ENCODE results near the gene FCHSD2.

Gene FCHSD2

DNA sequence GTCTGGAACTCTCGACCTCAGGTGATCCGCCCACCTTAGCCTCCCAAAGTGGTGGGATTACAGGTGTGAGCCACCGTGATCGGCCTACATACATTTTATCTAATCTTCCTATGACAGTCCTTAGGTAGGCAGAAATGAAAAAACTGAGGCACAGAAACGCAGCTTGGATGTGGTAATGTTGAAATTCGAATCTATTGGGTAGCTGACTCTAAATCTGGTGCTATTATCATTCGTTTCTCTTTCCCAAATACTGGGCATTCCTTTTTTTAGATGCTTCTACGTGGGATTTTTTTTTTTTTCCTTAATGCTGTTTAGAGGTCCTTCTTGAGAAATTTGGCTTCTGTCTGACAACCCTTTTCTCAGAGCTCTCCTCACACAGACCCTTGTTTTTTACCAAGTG lies 41.5 kb downstream of the FCHSD2 start:
- no peaks in the 10 kb centered on the region; the same call in 1 of the 2 replicates for H4K20me1 ChIP-seq (ENCODE audit: insufficient read depth, low read length)
- H3K4me2 ChIP-seq (ENCODE audit: low read length) = no peak overlapping the region
- peaks cover 84% of the 10 kb centered on the region for H3K79me2 ChIP-seq (ENCODE audit: insufficient read depth, low read length)
- no peaks in the 10 kb centered on the region for H3K9me2 ChIP-seq (ENCODE audit: low read depth, low read length)
- TF ChIP-seq, protein P1, sequence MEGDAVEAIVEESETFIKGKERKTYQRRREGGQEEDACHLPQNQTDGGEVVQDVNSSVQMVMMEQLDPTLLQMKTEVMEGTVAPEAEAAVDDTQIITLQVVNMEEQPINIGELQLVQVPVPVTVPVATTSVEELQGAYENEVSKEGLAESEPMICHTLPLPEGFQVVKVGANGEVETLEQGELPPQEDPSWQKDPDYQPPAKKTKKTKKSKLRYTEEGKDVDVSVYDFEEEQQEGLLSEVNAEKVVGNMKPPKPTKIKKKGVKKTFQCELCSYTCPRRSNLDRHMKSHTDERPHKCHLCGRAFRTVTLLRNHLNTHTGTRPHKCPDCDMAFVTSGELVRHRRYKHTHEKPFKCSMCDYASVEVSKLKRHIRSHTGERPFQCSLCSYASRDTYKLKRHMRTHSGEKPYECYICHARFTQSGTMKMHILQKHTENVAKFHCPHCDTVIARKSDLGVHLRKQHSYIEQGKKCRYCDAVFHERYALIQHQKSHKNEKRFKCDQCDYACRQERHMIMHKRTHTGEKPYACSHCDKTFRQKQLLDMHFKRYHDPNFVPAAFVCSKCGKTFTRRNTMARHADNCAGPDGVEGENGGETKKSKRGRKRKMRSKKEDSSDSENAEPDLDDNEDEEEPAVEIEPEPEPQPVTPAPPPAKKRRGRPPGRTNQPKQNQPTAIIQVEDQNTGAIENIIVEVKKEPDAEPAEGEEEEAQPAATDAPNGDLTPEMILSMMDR (IDR thresholded peaks at IDR 0.05; ENCODE audit: low read length) = no peak
- TF ChIP-seq EZH2 (IDR thresholded peaks at IDR 0.05; ENCODE audit: borderline replicate concordance, low read length) = no peak
- no peaks in the 10 kb centered on the region for H3F3A ChIP-seq (ENCODE audit: insufficient read depth, low read length)
- no peak overlapping the region for H3K4me3 ChIP-seq (ENCODE audit: low read depth, low read length, poor library complexity, severe bottlenecking)
- peaks cover 46% of the 10 kb centered on the region for H3K36me3 ChIP-seq (ENCODE audit: insufficient read depth, low read length)
- H3K27ac ChIP-seq (ENCODE audit: low read depth, low read length, poor library complexity, severe bottlenecking) = no peak overlapping the region
- H2AFZ ChIP-seq (ENCODE audit: low read length) = no peak overlapping the region
- H3K4me1 ChIP-seq (ENCODE audit: insufficient read depth, low read length, severe bottlenecking) = peaks cover 6% of the 10 kb centered on the region
- H3K27me3 ChIP-seq (ENCODE audit: insufficient read depth, low read length) = no peaks in the 10 kb centered on the region
- H3K9ac ChIP-seq (ENCODE audit: low read length) = no peak overlapping the region
- H3K9me3 ChIP-seq (ENCODE audit: low read length) = no peaks in the 10 kb centered on the region

DNA sequence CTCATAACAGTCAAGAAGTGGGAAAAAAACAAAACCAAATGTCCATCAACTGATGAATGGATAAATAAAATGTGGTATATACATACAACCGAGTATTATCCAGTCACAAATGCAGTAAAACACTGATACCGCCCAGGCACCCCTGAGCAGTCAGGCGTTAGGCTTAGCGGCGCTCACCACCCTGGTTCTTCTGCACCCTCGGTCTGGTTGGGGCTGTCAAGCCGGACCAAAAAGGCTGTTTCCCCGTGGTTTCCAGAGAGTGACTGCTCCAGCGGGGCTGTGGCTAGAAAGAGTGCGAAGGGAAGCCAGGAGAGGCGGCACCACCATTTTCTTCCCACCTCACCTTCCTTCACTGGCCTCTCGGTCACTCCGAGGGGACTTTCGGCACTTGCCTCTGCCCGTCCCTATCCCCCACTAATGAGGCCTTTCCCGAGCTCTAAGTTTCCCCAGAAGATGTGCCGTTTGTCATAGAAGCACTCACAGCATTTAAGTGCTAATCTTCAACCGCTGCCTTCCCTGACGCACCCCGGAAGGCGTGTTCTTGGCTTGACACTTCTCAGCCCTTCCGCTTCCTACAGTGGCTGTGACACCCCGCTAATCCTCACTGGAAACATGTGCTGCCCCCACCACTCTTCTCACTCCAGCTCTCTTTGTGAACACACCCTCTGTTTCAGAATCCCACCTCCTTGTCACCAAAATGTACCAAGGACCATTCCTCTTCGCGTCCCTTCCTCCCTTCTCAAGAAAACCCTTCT lies 42.4 kb downstream of the FCHSD2 start:
- H4K20me1 ChIP-seq (ENCODE audit: insufficient read depth, low read length) = no peaks in the 10 kb centered on the region
- H3F3A ChIP-seq (ENCODE audit: insufficient read depth, low read length) = no peaks in the 10 kb centered on the region
- no peak overlapping the region for H3K9ac ChIP-seq (ENCODE audit: low read length)
- H2AFZ ChIP-seq (ENCODE audit: low read length) = no peak overlapping the region
- peaks cover 6% of the 10 kb centered on the region for H3K4me1 ChIP-seq (ENCODE audit: insufficient read depth, low read length, severe bottlenecking)
- H3K27ac ChIP-seq (ENCODE audit: low read depth, low read length, poor library complexity, severe bottlenecking) = no peak overlapping the region
- H3K4me2 ChIP-seq (ENCODE audit: low read length) = no peak overlapping the region
- H3K9me3 ChIP-seq (ENCODE audit: low read length) = no peaks in the 10 kb centered on the region
- no peaks in the 10 kb centered on the region for H3K27me3 ChIP-seq (ENCODE audit: insufficient read depth, low read length)
- TF ChIP-seq, protein P1 (IDR thresholded peaks at IDR 0.05; ENCODE audit: low read length) = no peak
- TF ChIP-seq EZH2 (IDR thresholded peaks at IDR 0.05; ENCODE audit: borderline replicate concordance, low read length) = no peak
- no peaks in the 10 kb centered on the region for H3K9me2 ChIP-seq (ENCODE audit: low read depth, low read length)
- H3K79me2 ChIP-seq (ENCODE audit: insufficient read depth, low read length) = peaks cover 84% of the 10 kb centered on the region
- H3K4me3 ChIP-seq (ENCODE audit: low read depth, low read length, poor library complexity, severe bottlenecking) = no peak overlapping the region
- peaks cover 48% of the 10 kb centered on the region for H3K36me3 ChIP-seq (ENCODE audit: insufficient read depth, low read length)

DNA sequence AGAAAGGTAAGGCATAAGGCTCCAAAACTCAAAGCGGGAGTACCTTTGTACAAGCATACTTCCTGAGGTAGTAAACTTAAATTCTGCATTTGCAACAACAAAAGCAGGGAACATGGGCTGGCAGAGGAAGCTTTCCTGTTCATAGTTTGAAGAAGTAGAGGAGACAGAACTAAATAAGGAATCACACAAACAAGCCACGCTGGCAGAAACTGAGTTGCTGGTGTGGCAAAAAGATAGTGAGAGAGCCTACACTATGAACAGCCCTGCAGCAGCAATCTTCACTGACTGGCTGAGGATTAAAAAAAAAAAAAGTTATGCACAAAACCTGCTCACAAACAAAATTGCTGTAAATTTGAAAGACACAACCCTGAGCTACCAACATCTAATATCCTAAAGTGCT lies 46.5 kb downstream of the FCHSD2 start:
- Histone ChIP-seq H3K9ac (ENCODE audit: low read length) (no peak overlapping the region), H2AFZ (ENCODE audit: low read length) (no peak overlapping the region), H3K9me3 (ENCODE audit: low read length) (no peaks in the 10 kb centered on the region), H3K9me2 (ENCODE audit: low read depth, low read length) (no peaks in the 10 kb centered on the region), H3K4me1 (ENCODE audit: insufficient read depth, low read length, severe bottlenecking) (peaks cover 6% of the 10 kb centered on the region), H3K79me2 (ENCODE audit: insufficient read depth, low read length) (peaks cover 77% of the 10 kb centered on the region), H3K4me3 (ENCODE audit: low read depth, low read length, poor library complexity, severe bottlenecking) (no peak overlapping the region), H3K4me2 (ENCODE audit: low read length) (no peak overlapping the region), H4K20me1 (ENCODE audit: insufficient read depth, low read length) (no peaks in the 10 kb centered on the region), H3K36me3 (ENCODE audit: insufficient read depth, low read length) (peaks cover 42% of the 10 kb centered on the region), H3K27ac (ENCODE audit: low read depth, low read length, poor library complexity, severe bottlenecking) (no peak overlapping the region), H3F3A (ENCODE audit: insufficient read depth, low read length) (no peaks in the 10 kb centered on the region), H3K27me3 (ENCODE audit: insufficient read depth, low read length) (no peaks in the 10 kb centered on the region)
- TF ChIP-seq EZH2 (IDR thresholded peaks at IDR 0.05; ENCODE audit: borderline replicate concordance, low read length) = no peak
- TF ChIP-seq, protein P1 (IDR thresholded peaks at IDR 0.05; ENCODE audit: low read length) = no peak

Data from OCI-LY1 (cell line).